NCI-H2227 (cell line): ENCODE data around the gene GBGT1.

ENCODE experiments used
- DNase-seq: peaks from one replicate; lab custom pipeline; 2025; ENCODE audit not compliant: unreplicated experiment; lab: John Stamatoyannopoulos, UW

Gene GBGT1

DNA sequence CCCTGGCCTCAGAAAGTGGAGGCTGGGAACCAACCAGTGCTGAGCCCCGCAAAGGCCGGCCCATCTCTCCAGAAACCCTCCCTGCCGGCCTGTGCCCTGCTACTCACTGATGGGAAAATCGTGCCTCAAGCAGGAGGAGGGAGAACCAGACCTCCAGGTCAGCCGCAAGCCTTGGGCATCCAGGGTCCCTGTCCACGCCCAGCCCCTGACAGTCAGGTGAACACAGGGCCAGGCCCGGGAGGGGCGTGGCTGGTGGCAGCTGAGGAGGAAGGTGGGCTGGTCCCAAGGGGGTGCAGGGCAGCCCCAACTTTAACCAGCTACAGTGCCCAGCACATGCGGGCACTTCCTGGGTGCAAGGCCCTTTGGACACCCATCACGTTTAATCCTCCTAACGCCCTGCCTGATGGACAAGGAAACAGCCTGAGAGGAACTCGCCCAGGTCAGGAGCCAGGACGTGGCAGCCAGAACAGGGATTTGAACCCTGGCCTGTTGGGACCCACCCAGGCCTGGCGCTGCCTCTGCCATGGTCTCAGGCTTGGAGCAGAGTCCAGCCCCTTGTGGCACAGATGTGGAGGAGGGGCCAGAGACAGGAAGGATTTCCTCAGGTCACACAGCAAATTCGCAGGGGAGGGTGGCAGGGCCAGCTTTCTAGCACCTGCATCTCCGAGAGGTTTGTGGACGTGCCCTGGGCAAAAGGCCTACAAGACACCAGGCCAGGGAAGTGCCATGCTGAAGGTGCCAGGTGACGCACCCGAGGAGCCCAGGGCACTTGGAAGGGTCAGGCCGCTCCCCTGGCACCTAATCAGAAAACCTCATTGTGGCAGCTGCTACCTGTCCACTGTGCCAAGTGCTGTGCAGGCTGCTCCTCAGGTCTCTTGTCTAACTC is 47.1 kb downstream of the GBGT1 start:
- no peak for DNase-seq

DNA sequence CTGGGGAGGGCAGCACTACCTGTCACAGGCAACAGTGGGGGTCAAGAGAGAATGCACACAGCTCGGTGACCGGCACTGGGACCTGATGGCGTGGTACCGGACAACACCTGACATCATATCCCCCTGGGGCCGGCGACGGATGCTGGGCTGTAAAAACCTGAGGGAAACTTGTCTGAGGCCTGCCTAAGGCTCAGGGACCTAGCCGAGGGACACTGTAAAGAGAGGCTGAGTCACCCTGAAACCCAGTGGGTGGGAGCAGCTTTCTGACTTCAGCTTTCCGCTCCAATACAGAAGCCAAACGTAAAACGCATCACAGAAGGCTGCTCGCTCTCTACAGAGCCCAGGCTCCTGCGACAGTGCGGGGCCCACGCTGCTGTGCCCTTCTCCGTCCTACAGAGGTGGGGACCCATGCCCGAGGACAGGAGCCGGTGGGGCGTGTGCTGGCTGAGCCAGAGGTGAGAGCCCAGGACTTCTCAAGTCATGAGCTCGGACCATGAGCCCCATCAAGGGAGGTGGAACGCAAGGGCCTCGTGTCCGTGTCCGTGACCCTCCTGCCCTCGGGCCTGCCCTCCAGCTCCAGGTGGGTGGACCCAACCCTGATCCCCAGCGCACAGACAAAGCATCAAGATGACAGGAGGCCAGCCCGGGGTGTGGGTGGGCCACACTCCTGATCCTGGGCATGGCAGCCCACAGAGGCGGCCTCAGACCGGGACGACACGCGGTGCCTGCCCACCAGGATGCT is 47.9 kb downstream of the GBGT1 start:
- DNase-seq = no peak

DNA sequence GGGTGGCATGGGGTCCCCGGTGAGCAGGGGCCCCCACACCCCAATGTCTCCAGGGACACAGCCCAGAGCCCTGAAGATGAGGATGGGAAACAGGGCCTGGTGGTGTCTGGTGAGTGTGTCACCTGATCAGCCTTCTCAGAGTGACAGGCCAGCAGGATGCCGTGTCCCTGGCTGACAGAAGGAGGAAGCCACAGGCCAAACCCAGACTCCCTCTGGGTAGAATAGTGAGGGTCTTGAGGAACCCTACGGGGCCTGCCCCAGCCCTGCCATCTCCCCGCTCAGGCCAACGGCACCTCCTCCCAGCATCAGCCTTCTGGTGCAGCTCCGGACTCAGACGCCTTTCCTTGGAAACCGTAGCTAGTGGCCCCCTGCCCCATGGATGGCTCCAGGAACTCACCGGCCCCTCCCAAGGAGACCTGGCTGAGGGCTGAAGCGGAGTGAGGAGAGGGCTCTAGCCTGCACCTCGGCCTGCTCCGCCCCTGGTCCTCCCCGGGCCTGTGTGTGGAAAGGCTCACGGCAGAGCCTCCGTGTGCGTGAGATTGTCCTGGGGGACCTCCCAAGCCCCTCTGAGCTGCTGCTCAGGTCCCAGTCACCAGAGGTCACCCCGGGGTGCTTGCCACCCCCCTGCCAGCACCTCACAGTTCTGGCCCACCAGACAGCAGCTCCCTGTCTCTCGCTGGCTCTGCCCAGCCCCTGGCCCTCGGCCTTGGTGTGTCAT is 48.7 kb downstream of the GBGT1 start:
- DNase-seq = no peak

DNA sequence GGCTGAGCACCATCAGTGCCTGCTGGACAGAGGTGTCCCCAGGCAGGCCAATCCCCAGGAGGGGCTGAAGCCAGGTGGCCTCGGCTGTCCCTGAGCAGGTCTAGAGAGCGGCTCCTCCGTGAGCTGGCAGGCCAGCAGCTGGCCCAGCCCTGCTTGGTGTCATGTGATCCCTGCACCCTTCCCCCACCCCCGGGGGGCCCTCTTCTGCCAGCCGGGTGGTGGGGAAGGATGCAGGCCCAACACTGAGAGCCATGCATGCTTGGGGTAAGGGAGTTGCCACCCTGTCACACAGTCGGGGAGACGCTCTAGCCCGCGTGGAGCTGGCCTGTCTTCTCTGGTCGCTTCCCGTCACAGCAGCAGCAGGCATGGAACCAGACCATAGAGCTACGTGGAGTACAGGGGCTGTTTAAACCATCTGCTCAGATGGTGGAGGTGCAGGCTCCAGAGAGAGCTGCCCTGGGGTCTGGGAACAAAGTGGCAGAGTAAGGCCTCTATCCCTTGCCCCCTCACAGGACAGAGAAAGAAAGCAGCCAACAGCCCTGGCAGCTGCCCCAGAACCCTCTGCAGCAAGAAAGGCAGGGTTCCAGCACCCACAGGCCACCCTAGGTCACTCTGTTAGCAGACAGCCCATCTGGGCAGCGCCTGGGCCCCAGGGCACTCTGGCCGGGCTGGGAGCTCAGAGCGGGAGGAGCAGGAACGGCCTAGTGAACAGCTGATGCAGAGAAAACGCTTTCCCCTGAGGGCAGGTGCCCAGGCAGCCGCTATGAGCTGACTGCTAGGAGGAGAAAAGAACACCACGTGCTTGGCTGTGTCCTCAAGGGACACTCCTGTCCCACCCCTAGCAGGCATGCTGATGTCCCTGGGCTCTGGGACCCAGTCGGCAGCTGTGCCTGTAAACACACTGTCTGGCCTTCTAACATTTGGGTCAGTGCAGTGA is 49.5 kb downstream of the GBGT1 start:
- DNase-seq = no peak

DNA sequence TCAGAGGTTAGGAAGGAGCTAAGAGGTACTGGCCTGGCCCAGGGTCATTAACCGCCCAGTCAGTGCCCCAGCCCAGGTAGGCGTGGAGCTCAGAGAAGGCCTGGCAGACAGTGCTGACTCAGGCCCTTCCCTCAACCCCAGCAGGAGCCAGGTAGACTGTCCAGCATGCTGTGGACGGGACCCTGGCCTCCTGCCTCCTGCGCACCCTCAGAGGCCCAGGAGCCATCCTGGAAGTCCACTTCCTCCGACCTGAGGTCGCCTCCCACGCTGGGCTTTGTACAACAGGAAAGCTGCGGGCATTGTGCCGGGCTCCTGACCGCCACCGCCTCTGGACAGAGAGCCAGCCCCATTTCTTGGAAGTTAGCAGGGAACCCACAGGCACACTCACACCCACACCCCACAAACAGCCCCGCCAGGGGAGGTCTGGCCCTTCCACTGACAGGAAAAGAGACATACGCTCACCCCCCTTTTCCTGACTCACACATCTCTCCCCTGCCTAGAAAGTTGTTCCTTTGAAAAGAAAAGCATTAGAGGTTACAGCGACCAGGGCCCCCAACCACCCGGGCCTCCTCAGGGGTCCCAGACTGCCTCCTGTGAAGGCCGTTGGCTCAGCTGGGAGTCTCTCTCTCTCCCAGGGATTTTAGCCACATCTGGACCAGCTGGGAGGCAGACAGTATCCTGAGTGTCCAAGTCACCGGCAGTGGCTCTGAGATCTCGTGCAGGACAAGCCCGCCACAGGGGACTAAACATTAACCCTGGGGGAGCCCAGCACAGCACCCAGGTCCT is 50.4 kb downstream of the GBGT1 start:
- DNase-seq = no peak

DNA sequence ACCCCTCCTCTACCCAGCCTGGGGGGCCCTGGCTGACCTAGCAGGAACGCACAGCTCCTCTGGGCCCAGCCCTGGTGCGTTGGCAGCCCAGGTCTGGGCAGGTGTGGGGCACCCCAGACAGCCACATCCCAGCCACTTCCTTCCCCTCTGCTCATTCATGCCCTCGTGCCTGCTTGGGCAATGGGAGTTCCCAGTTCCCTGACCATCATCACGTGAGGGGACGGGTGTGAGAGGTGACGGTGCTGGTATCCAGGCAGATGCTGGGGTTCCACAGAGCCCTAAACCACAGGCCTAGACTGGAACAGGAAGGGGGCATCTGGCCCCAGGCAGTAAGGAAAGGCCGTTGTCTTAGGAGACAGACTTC is 51.1 kb downstream of the GBGT1 start:
- no peak for DNase-seq

DNA sequence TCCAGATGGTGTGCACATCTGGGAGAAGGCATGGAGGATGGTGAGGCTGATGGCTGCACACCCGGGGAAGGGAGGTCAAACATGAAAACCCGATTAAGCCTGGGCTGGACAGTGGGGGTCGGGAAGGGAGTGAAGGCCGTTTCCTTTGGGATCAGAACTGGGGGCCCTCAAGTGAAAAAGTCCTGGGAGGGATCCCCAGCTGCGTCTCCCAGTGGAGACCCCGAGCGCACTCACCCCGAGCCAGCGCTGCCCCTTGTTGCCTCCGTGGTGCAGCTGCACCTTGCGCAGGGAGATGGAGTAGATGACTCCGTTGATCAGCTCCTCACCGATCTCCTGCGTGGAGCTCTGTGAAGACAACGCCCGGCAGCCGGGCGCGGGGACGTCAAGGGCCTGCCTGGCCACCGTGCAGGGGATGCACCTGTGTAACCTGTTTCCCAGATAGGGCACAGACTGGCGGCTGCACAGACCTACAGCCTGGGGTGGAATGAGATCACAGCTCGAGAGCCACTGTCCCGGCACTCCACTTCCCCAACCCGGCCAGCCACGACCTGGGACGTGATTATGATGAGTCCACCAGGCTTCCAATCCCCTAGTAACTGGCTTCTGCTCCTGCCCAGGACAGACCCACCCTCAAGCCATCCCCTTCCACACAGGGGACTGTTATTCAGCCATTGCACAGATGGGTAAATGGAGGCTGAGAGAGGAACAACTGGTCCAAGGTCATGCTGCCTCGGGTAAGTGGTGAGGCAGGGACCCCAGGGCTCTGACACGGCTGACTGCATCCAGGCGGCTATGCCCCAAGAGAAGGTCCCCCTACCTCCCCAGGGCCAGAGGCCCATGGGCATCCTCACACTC is 51.7 kb downstream of the GBGT1 start:
- DNase-seq = no peak

DNA sequence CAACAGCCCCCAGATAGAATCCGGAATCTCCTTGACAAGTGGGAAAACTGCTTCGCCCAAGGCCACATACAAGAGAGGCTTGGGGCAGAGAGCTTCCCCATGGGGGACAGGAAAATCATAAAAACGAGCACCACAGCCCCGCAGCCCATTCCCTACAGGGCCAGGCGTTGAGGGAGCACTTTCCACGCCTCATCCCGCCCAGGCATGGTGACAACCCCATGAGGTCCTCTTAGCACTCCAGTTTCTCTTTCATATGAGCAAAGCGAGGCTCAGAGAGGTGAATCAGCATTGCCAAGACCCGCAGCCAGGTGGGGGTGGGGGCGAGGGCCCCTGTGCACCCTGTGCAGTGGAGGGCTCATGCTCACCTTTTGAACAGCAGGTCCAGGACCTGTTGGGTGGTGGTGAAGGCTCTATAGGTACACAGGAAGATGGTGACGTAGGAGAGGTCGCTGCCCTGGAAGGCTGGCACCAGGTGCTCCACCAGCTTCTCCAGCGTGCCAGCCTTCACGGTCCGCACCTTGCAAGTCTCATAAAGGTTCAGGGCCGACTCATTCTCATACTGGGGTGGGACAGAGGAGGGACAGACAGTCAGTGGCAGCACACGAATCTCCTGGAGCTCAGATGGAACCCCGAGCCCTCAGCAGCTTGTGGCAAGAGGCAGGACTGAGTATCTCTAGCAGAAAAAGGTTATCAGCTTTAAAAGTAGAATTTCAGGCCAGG is 53.6 kb downstream of the GBGT1 start:
- no peak for DNase-seq

DNA sequence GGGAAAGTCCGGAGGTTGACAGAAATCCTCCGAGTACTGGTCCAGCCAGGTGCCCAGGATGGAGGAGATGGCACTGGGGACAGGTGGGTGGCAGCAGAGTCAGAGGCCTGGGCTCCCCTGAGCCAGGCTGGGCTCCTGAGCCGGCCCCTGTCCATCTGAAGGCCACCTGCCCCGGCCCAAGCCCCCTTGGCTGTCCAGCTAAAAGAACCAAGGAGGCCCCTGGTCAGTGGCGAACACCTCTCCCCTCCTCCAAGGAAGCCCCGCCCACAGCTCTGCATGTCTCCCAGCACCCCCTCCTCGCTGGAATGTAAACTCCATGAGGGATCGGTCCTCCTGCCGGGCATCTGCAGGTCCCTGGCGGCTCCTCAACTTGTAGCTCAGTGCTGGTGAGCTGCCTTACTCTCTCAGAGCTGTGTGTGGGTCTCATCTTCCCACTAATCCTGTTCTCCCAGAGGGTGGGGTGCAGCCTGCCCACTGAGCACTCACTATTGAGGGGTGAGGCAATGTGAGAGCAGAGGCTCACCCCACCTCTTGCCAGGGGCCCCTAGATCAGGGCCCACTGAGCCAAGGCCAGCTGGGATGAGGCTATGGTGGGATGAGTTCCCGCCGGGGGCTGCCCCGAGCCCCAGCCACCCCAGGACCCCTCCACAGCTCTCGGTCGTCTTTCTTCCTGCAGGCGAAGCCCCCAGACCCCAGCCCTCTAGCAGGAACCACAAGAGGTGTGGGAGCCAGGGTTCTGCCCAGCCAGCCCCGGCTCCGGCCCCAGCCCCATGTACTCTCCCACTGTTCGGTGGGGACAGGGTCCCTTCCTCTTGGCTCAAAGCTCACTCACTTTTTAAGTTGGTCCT is 54.7 kb downstream of the GBGT1 start:
- DNase-seq = no peak

DNA sequence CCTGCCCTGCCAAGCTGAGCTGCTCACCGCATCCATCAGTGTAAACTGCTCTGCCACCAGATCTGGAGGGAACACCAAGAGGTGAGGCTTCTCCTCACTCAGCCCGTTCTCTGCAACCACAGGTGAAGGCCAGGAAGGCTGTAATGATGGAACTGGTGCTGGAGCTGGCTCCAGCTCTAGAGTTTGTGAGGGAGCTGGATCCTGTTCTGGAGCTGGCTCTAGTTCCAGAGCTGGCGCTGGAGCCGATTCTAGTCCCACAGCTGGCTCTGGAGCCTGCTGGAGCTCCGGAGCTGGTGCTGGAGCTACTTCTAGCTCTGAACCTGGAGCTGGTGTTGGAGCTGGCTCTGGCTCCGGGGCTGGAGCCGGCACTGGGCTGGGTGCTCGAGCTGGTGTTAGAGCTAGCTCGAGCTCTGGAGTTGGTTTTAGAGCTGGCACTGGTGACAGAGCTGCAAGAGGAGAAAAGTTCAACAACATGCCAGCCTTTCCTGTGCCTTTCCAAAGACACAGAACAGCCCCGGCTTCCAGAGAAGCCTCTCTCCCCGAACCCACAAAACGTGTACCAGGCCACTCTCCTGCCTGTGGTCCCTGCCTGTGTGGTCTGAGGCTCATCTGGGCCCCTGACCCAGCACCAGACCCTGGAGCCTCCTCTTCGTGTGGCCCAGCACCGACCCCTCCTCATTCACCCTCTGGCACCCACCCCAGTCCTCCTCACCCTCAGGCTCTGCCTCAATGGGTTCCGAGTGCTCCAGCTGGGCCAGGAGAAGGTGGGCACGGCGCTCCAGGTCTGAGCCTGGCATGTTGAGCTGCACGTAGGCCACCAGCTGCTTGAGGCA is 55.5 kb downstream of the GBGT1 start:
- DNase-seq = no peak

DNA sequence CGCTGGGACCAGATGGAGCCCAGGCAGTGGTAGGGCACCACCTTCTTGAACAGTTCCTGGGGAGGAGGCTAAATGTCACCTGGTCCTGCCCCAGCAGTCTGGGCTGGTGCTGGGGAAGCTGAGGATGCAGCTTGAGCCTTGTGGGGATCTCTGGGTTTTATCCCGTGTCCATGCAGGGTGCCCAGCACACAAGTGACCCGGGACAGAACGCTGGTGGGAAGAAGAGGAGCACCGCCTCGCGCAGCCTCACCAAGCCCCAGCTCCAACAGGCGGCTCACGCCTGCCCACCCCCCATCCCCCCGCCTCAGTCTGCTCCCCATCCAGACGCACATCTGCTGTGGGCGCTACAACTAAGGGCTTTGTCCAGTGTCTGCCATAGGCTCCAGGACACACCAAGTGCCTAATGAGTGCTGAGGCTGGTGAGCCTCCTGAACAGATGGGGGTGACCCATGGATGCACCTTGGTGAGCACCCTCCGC is 56.4 kb downstream of the GBGT1 start:
- no peak for DNase-seq

DNA sequence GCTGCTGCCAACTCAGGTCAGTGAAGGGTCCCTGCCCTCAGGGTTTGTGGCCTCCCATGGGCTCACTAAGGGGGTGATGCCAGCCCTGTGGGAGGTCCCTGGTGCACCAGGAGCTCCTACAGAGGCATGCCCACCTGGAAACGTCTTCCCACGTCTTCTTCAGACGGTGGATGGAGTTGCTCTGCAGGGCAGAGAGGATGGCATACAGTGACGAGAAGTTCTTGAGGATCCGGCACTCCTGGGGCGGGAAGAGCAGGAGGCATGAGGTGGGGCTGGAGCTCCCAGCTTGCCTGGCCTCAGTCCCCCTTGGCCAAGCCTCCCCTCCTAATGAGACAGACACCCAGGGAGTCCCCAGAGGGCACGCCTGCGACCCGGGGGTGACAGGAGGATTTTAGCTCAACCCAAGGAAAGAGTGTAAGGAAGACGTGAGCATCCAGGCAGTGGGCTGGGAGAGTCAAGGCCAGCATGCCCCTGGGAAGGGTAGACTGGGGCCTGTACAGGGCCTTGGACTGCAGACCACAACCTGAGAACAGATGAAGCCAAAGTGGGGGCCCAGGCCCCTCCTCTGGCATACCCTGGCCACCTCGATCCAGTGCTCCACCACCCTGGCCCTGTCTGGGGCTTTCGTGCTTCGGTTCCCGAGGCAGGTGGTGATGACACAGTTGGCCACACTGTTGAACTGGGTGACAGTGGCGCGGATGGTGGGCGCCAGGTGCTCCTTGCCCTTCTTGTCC is 57.0 kb downstream of the GBGT1 start:
- no peak for DNase-seq

DNA sequence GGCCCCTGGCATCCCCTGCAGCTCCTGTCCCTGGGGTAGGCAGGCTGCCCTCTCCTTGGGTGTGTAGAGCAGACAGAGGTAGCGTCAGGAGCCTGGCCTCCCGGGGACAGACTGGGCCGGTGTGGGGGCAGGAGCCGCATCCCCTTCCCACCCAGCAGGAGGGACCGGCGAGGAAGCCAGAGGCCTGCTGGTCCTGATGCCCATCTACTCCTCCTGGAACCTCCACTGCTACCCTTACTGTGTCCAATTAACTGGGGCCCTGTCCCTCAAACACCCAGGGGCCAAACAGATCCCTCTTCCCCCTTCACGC is 58.3 kb downstream of the GBGT1 start:
- DNase-seq = no peak

DNA sequence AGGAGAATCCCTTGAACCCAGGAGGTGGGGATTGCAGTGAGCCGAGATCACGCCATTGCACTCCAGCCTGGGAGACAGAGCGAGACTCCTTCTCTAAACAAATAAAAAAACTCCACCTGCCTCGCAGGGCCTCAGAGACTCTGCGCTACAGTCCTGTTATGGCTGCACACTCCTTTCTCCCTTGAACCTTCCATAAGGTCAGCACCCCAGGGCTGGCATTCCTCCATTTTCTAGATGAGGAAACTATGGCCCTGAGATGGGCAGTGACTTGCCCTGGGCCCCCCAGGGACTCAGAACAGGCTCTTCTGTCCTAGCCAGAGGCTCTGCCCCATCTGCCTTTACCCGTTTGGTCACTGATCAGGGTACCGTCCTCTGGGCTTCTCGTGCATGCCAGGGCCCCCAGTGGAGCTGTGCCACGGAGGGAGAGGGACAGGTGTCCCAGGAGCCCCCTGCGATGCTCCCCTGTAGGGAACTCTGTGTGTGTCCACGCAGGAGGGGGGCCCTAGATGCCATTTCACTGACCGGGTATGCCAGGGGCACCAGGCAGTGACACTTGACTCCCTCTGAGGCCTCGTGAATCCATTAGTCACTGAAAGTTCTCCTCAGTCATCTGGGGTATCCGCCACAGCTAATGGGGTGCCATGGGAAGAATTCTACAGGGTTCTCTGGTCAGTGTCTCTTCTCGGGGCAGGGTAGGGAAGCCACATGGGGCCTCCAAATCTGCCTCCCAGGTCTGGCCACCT is 58.8 kb downstream of the GBGT1 start:
- no peak for DNase-seq

DNA sequence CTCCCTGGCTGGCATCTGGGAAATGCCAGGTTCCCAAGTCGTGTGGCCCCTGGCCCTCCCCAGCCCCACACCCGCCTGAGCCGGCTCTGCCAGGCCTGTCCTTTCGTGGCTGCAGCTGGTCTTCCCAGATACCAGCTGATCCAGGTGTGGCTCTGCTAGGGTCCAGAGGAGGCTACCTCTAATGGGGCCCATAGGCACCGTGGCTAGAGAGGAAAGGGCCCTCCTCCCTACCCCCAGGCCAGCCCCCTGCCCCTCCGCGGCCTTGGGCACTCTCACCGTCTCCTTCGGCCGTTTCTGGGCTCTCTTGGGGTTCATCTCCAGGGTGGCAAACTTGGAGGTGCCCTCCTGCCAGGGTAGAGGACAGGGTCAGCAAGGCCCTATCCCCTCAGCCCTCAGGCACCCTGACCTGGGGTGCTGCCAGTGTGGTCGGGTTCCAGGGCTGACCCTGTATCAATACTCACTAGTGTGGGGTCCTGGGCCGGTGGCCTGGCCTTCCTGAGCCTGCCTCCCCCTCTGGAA is 59.7 kb downstream of the GBGT1 start:
- DNase-seq = no peak
